G401 (cell line): ENCODE results near the gene MINDY4B. TPM values are rescaled to one million over a fixed set of nuclear protein-coding genes. Genes with fewer than 3 reads are reported as not detected.
"Not testable (repeated sequence)": the region's sequence is repeated elsewhere in the genome, so short reads cannot be mapped to it uniquely, and the experiment has no call there.

Experiments
- DNase-seq: peaks from one replicate; pipeline ENCODE4 v3.0.0-alpha.2; 2015; ENCODE audit warnings: low spot score
- in situ Hi-C: cut with HindIII; loops from 2 replicates; pipeline ENCODE4 v1.10.0; 2016; ENCODE audit warnings: low sequenced_read_pairs, mixed read lengths
- total RNA-seq: library from RNA; depleted of rRNA; stranded (reverse); fragments of >200 nt; shearing (Covaris generic); gene quantifications from 2 replicates; pipeline ENCODE4 v1.2.3, GENCODE V29; 2014

Gene MINDY4B
- total RNA-seq, 1 experiment from 2014 or later = not detected

DNA sequence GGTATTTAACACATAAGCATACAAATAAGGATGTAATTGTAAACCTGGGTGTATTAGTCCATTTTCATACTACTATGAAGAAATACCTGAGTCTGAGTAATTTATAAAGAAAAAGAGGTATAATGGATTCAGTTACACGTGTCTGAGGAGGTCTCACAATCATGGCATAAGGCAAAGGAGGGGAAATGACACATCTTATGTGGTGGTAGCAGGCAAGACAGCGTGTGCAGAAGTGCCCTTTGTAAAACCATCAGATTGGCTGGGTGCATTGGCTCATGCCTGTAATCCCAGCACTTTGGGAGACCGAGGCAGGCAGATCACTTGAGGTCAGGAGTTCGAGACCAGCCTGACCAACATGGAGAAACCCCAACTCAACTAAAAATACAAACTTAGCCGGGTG, 41.3 kb downstream of the MINDY4B start:
- DNase-seq, in situ Hi-C loops: not testable (repeated sequence)

DNA sequence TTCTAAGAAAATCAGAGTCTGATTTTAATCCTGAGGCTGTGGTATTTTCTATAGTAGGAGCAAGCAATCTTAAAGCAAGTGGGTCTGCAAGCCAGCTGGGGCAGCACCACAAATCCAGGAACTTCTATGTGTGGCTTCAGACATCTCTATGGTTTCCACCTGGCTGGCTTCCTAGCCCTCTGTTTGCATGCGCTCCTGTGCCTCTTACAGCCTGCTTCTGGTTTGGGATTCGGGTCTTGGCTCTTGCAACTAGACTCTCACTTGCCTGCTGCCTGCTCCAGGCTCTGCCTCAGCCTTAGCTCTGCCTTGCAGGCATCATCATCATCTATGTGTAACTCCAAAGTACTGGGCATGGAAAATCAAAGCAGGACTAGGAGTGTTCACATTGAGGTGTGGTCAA, 43.4 kb downstream of the MINDY4B start:
- in situ Hi-C loops = no loop called here
- no peak for DNase-seq

DNA sequence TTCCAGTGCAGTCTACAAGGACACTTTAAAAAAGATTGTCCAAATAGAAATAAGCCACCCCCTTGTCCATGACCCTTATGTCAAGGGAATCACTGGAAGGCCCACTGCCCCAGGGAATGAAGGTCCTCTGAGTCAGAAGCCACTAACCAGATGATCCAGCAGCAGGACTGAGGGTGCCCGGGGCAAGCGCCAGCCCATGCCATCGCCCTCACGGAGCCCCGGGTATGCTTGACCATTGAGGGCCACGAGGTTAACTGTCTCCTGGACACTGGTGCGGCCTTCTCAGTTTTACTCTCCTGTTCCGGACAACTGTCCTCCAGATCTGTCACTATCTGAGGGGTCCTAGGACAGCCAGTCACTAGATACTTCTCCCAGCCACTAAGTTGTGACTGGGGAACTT, 47.3 kb downstream of the MINDY4B start:
- in situ Hi-C loops, DNase-seq: not testable (repeated sequence)

DNA sequence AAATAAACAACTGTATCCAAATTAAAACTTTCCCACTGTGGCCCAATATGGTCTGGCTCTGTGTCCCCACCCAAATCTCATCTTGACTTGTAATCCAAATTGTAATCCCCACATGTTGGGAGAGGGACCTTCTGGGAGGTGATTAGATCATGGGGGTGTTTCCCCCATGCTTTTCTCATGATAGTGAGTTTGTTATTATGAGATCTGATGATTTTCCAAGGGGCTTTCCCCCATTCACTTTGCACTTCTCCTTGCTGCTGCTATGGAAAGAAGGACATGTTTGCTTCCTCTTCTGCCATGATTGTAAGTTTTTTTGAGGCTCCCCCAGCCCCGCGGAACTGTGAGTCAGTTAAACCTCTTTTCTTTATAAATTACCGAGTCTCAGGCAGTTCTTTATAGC, 55.0 kb downstream of the MINDY4B start:
- DNase-seq = no peak
- in situ Hi-C loops = no loop called here

DNA sequence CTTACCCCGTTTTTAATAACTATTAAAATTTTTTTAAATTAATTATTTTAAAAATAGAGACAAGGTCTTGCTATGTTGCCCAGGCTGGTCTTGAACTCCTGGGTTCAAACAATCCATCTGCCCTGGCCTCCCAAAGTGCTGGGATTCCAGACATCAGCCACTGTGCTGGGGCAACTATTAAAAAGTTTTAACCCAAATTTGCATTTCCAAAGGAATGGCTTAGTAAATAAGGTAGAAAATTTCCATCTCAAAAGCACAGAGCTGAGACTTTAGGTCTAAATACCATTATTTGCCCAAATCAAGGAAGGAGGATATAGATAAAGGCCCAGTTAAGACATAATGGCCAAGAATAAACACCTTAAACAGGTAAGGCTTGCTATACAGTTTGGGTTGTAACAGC, 56.4 kb downstream of the MINDY4B start:
- DNase-seq = no peak
- in situ Hi-C loops = no loop called here

DNA sequence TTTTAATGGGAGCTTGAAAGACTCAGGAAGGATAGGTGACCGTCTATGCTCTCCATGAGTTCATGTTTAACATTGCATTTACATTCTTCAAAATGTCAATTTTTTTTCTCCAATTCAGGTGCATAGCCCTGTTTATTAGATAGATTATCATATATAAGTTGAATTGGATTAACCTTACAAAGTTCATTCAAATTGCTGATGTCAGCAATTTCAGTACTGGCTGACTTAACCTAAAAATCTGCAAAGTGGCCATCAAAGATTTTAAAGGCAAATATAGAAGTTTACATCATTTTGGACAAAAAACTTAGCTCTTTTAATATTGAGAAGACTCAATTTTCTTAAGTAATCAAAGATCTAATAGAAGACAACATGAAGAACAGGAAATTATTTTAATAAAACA, 57.8 kb downstream of the MINDY4B start:
- in situ Hi-C loops = no loop called here
- no peak for DNase-seq

DNA sequence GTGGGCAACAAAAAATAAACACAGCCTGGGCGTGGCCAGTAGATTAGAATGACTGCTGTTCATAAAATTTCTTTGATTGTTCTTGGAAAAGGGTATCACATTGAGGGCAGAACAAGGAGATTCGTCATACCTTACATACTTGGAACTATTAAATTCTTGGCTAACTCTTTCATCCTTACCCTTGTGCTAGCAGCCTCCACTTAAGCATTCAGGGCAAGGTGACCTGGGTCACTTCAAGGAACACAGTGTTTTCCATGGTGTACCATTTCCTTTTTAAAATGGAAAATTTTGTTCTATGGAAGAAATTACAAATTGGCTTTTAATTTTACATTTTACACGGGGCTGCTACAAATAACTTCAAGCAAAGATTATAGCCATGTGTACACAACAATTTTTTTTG, 60.8 kb downstream of the MINDY4B start:
- in situ Hi-C loops = no loop called here
- no peak for DNase-seq

DNA sequence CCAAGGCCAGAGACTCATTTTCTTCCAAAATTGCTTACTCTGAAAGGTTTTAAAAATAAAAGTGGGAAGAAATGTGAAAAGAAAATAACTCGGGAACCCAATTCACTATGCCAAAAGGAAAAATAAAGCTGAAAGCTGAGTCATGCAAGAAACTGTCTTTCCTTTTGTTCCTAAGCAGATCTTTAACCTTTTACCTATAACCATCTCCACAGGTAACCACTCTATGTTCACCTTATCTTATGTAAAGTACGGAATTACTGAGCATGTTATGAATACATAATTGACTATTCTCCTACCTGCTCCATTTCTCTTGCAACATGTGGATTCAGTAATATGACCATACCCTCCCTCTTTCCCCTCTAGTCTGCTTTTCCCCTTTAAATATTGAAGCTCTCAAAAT, 62.0 kb downstream of the MINDY4B start:
- in situ Hi-C loops = no loop called here
- no peak for DNase-seq

DNA sequence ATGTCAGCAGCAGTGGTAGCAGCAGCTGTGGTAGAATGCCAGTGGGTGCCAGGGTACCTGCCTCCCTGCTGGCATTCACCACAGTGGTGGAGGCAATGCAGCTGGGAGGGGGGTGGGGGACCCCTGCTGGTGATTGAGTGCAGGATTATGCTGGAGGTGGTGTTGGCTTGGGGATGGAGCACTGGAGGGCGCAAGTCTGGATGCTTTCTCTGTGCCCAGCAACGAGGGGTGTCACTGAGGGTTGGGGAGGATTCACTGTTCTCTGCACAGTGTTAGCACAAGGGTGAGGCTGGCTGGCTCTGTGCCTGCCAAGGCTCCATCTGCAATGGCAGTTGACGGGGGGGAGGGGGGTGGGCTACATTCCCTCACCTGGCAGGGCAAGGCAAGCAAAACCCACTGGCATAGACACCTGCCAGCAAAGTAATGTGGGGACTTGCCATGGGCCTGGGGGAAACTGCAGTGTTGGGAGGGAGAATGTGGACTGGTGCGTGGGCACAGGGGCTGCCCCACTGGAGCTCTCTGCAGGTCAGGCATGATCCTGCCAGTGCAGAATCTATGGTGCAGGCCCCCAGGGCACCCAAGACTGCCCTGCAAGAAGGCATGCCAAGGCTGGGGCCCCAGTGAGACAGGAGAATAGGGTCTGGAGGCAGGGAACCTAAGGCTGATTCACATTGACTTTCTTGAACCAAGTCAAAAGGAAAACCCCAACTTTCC, 64.3 kb downstream of the MINDY4B start:
- DNase-seq = no peak
- in situ Hi-C loops = no loop called here

DNA sequence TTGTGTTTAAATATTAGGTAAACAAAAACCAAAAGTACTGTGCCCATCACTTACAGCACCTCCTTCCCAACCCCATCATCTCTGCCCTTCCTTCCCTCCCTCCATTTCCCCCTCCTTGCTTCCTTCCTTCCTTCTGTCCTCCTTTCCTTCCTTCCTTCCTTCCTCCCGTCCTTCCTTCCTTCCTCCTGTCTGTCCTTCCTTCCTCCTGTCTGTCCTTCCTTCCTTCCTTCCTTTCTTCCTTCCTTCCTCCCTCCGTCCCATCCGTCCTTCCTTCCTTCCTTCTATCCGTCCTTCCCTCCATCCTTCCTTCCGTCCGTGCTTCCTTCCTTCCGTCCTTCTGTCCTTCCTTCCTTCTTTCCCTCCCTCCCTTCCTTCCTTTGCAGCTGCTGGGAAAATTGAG, 74.5 kb downstream of the MINDY4B start:
- in situ Hi-C loops = no loop called here
- DNase-seq = no peak

DNA sequence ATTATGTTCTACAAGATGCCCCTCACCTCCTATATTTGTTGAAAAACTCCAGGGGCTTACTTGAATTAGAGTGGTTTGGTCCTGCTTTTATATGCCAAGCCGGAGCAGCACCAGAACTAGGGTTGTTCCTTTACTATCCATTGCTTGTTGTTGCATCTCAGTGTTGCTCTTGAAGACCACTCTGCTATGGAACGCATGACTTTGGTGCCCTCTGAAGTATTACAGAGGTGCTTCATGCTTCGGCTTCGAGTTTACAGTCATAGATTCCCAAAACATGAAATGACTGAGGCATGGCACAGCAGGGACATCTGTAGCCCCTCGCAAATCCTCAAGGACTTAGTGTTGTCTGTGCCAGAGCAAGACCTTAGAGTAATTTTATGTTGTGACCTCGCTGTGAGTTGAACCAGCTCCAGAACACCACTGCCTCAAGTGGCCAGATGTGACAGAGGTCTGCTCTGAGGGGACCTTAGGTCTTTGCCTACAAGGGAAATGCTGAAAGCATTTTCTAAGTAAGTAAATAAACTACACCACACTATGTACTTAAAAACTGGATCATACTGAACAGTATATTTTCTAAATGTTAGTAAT, 75.1 kb downstream of the MINDY4B start:
- DNase-seq = no peak
- in situ Hi-C loops = no loop called here

DNA sequence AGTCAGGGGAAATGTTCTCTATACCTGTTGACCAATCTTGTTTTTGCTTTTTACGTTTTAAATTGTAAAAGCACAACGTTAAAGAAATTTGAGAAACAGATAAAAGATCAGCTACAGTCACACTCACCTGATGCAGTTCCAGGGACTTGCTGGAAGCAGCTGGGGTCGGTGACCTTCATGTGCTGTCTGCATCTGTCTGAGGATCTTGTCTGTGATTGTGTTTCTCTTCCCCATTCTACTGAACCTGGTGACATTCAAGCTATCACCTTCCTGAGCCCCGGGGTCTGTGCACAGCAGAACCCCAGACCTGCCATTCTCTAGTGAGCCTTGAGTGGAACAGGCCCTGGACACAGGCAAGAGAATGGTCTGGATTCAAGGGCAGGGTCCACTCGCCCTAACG, 75.8 kb downstream of the MINDY4B start:
- no peak for DNase-seq

DNA sequence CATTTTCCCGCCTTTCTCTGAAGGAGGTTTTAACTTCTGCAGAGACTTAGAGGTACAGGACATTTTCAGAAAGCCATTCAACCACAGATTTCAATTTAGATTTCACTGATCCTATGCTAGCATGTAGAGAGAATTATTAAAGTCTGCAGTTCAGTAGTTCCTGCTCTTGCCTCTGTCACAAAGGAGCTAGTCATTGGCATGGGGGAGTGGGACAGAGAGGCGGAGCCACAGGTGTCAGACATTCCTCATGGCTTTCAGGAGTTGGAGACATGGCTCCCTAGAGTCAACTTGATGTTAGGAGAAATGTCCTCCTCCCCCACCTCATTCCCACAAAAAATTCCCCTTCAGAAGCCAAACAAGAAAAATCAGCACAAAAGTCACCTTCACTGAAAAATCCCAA, 76.2 kb downstream of the MINDY4B start:
- in situ Hi-C loops = no loop called here
- no peak for DNase-seq

More for the DNA sequence above, 75.8 kb downstream of the MINDY4B start:
- in situ Hi-C loops = no loop called here

DNA sequence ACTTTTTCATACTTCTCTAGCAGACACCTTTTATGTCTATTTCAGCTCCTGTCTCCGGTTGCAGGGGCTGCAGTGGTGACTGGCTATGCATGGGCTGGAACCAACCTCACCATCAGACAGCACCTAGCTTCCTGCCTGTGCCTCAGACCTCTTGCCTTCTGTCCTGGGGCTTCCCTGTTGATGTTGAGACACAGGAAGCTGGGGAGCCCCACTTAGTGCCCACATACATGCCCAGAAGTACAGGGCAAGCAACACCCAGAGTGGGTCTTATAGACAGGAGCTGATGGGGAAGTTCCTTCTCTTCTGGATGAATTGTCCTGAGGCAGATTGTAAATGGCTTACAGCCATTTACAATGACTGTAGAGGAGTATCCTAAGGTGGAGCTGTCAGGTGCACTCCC, 77.0 kb downstream of the MINDY4B start:
- in situ Hi-C loops = no loop called here
- DNase-seq = no peak

DNA sequence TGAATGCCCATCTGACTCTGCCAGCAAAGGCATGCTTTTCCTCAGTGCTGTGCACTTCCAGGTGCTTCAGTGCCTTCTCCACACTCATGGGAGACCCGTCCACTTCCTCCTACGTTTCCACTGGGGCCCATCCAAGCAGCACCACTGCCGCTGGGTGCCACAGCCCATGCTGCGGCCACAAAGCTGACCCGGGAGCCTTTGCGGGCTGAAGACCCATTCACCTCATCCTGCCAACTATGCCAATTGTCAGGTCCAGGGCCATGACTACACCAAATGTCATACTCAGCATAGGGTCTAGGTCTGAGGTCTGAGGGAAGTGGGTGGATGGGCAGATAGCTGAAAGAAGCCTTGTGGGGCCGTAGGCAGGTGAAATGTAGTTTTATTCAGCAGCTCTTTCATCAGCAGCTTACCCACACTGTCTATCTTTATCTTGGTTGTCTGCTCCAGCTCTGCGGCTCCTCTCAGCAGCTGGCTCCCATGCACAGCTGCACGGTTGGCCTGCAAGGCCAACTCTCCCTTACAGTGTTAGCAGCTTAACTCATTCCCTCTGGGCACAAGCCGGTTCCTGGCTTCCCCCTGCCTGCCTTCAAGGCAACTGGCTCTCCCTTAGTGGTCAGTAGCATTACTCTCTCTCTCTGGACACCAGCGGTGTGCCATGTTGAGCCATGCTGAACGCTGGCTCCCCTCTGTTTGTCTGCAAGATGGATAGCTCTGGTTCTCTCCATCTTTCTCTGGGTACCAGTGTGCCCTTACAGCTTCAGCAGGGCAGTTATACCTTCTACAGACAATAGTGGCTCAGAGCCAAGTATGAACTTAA, 78.6 kb downstream of the MINDY4B start:
- DNase-seq = no peak
- in situ Hi-C loops = no loop called here

DNA sequence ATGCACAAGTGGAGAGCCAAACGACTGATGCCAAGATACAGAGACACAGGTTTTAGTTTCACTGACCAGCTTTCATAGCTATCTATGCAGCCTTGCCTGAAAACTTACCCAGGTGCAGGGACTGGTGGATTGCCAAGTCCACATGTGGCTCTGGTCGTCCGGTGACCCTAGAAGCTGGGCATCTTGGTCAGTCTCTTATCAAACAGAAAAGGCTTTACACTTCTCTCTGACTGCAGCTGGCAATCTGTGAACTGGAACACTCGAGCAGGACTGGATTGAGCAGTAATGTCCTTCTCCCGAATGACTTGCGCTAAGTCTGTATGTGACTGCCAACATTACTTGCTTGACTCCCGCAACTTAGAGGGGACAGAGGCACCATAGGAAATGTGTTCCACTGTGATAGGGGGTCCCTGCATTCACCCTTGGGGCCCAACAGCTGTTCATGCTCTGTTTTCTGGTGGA, 79.3 kb downstream of the MINDY4B start:
- in situ Hi-C loops = no loop called here

DNA sequence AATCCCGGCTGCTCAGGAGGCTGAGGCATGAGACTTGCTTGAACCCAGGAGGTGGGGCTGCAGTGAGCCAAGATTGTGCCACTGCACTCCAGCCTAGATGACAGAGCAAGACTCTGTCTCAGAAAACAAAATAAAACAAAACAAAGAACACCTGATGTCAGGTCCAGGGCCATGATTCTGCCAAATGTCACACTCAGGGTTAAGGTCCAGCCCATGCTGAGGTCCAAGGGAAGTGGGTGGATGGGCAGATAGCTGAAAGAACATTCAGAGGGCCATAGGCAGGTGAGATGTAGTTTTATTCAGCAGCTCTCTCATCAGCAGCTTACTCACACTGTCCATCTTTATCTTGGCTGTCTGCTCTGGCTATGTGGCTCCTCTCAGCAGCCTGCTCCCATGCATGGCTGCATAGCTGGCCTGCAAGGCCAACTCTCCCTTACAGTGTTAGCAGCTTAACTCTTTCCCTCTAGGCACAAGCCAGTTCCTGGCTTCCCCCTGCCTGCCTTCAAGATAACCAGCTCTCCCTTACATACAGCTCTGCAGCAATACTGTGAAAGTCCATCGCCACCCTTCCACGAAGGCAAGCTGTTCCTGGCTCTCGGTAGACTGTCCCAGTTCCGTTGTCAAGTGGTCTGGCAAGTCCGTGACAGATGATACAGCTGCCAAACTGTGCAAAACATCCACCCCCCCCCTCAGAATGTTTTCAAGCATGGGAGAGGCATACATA, 79.9 kb downstream of the MINDY4B start:
- in situ Hi-C loops = no loop called here

More for the DNA sequence above, 79.3 kb downstream of the MINDY4B start:
- no peak for DNase-seq

DNA sequence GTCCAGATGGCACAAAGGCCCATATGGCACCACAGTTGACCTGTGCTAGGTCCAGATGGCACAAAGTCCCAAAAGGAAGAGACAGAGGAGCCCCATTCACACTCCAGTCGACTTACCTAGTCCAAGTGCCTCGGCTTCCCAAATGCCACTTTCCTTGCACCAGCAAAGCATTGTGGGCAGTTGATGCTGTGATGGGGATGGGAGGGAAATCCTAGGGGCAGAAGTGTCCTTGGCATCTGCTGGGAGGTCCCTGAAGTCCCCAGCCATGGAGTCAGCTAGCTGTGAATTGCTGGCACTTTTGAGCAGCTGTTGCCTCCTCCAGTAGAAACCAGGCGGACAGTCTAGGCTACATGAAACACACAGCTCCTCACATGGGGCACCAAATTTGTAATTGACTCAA, 82.0 kb downstream of the MINDY4B start:
- in situ Hi-C loops = no loop called here
- peak; percentile 61 for DNase-seq

More for the DNA sequence above, 79.9 kb downstream of the MINDY4B start:
- DNase-seq = peak; percentile 1

DNA sequence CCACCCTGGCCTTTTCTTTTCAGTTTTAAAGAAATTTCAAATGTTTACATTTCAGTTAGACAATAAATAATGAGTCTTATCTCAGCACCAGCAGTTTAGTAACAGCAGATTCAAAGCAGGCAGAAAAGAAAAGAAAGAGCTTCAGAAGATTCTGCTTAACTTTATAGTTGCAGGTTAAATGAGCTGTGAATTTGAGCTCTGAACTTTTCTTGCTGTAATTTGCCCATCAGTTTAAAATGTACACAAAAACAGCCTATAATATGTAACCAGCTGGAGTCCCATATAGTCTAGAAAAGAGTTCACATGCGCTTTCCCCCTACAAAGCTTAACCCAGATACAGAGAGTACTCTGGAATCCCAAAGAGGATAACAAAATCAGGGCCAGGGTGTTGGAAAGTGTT, 82.6 kb downstream of the MINDY4B start:
- in situ Hi-C loops = no loop called here
- DNase-seq = no peak
